ENCODE measurements around the gene RBM47.
"Not testable (repeated sequence)": the region's sequence is repeated elsewhere in the genome, so short reads cannot be mapped to it uniquely, and the experiment has no call there.

Gene RBM47

GRCh38 chr4:40484346-40485090, 145.1 kb downstream of the RBM47 start:
- no peak for FAIRE-seq

DNA sequence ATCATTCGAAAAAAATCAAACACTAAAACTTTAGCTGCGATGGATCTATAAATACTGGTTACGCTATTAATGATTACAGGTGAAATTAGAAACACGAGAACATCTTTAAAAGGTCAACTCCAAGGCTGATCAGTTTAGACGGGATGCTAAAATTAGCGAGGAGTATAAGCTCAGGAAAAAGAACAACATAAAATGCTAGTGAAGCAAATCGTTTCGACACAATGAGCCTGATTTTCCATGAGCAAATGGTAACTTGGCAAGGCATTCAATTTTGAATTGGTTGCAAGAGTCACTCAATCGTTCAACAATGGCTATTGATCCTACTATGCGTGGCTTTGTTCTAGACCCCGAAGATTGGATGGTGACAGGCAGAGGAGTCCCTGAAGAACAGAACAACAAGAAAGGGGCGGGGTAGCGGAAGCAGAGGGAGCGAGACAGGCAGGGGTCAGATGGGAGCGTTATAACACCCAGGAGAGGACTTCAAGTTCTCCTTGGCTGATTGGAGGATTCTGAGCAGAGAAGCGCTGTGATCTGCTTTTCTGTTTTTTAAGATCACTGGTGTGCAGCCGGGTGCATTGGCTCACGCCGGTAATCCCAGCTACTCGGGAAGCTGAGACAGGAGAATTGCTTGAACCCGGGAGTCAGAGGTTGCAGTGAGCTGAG, 146.5 kb downstream of the RBM47 start:
- FAIRE-seq, result no peak

DNA sequence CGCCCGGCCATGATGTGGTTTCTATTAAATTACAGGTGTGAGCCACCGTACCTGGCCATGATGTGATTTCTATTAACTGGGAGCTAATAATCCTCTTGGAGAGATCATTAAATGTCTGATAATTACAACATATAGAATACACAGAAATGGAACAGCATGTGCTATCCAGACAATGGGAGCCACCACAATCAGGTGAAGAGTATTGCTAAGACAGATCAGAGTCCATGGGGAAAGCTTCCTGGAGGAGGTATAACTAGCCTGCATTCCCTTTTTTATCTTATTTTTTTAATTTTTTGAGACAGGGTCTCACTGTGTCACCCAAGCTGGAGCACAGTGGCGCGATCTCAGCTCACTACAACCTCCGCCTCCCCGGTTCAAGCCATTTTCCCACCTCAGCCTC, 147.7 kb downstream of the RBM47 start:
- no peak for FAIRE-seq

DNA sequence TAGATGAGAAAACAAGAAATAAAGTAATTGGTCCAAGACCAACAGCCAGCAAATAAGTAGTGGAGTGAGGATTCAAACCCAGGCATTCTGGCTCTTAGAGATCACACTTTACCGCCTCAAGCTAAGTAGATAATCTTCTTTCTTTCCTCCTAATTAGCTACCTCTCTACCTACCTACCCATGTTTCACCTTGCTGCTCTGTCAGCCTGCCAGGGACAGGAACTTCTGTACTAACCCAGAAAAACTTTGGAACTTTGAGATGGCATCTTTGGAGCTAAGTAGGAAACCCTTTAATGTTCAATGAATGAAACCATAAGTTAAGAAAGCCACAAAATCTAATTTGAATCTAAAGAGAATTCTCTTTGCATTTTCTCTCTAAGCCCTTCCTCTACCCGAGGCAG, 149.4 kb downstream of the RBM47 start:
- FAIRE-seq, result no peak

DNA sequence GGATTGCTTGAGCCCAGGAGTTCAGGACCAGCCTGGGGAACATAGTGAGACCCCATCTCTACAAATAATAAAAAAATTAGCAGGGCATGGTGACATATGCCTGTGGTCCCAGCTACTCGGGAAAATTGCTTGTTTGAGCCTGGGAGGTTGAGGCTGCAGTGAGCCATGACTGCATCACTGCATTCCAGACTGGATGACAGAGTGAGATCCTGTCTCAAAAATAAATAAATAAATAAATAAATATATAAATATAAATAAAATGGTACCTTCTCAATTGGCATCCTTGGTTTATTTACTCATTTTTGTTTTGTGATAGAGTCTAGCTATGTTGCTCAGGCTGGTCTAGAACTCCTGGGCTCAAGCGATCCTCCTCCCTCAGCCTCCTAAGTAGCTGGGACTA, 150.3 kb downstream of the RBM47 start:
- FAIRE-seq, result no peak

DNA sequence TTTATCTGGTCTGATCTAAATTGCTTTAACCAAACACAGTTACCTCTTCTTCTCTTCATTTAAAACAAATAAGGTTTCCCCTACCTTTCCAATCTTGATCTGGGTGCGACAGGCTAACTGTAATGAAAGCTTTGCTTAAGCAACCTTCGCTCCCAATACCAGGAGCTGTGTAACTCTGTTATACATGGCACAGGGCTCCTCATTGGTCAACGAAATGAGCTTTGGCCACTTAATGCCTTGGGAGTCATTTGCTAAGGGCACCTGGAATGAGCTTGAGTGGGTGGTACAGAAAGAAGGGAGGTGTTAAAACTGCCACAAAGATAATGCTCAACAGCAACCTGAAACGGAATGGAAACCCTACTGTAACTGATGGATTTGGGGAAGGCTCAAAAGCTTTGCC, 154.1 kb downstream of the RBM47 start:
- no peak for FAIRE-seq

DNA sequence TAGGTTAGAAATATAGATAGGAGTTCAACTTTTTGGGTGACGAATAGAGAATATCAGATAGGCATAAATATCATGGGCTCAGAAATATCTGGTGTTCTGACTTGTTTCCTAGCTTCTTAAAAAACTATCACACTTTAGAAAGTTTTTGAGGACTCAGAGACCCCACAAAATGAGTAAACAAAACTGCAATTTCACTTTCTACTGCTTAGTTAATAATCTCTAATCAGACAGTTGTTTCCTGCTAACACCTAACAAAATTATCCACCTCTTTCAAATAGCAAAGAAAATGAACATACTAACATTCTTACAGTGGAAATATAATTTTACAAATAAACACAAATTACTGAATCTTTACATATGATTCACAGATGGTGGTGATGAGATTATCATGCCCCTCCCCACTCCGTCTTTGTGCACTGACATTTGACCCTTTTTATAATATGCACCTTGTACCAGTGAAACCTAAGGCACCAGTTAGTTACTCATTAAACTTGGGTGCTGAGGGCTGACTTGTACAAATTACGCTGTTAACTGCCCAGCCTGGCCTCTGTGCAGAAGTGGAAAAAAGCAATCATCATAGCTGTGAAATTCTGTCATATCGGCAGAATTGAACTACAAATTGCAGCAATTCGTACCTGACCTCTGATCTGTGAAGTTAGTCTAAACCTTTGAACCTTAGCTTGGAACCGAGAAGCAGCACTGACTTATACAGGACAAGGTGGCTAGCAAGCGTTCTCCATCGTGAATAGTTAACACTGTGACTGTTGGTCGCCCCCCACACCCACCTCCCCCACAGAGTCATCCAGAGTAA, 155.9 kb downstream of the RBM47 start:
- FAIRE-seq, result no peak

DNA sequence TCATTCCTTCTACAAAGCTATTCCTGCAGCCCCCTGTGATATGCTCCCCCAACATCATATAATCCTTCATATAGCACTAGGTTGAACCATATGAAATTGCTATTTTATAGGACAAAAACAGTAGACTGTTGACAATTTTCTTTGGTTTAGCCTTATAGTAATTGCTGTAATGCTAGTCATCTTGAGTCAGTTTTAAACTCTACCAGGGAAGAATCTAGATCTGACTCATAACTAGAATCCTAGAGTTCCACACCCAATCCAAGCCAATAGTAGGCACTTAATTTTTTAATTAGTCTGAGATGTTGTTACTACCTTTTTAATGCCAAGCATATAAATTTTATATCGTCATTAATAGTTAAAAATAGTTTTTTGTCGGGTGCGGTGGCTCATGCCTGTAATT, 157.7 kb downstream of the RBM47 start:
- FAIRE-seq, result no peak

DNA sequence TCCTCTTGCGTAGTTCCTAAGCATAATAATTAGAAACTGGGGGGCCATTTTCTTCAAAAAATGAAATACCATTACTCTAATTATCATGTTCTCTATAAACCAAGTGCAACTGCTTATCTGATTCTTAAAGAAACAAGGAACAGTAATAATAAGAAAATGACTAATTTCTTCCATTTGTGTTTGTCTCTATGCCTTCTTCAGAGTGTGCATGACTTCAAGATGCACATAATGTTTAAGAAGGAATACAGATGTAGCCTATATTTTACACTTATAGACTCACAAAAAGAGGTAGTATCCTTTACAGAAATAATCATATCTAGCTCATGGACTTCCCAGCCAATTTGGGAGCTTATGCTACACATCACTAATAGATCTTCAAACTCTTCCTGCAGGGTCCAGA, 162.9 kb downstream of the RBM47 start:
- no peak for FAIRE-seq

DNA sequence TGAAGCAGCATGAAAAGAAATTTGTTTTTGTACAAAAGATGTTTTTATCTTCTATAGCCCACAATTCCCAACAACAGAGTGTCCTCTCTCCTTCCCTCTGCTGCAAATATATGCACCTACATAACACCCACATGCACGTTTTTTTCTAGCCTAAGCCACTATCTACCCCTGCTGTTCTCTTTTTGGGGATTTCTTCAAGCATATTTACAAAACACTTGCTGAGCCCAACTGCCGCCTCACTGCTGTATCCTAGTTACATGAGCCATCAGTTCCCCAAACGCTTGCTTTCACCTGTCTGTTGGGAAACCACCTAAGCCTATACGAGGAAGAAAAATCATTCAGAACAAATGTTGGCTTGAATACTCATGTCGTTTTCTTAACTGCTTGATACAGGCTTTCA, 167.3 kb downstream of the RBM47 start:
- FAIRE-seq, result no peak

- no peak for FAIRE-seq
Measured at GRCh38 chr4:40461879-40462278, 167.8 kb downstream of the RBM47 start.

DNA sequence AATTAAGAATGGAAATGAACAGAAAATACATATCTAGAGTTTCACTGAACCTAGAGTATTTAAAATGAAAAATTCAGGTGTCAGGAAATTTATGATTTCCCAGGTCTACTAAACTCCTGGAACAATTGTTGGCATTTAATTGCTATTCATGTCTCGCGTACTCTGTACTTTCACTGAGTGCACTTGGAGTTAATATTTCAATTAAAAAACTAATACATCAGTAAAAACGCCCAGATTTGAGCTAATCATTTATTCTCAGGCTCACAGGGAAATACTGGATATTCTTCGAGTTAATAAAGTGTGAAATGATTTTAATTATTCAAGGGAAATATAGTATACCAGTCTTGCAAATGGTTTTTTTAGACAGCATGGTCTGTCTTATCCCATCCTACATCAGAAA, 168.6 kb downstream of the RBM47 start:
- no peak for FAIRE-seq

DNA sequence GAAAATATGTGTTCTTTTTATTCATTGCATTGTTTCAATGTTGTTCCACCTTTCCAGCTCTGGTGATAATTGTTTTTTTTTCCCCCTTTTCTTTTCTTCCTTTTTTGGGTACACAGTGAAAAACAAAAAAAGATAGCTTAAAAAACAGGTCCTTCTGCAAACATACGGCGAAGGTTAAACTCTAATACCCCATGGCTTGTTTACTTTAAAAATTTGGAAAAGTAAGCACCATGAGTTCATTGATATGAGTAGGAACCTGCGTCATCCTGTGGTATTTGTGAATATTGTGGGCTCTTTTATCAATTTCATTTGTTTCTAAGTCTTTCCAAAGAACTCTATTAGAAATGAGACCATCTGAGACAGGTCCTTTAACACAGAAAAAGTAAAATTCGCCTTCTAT, 171.0 kb downstream of the RBM47 start:
- FAIRE-seq, result no peak

- no peak for FAIRE-seq
Measured at GRCh38 chr4:40458109-40458508, 171.6 kb downstream of the RBM47 start.

- FAIRE-seq, result no peak
Measured at GRCh38 chr4:40455340-40455902, 174.2 kb downstream of the RBM47 start.

- no peak for FAIRE-seq
Measured at GRCh38 chr4:40454816-40455215, 174.8 kb downstream of the RBM47 start.

GRCh38 chr4:40453912-40454311, 175.8 kb downstream of the RBM47 start:
- FAIRE-seq, result no peak

DNA sequence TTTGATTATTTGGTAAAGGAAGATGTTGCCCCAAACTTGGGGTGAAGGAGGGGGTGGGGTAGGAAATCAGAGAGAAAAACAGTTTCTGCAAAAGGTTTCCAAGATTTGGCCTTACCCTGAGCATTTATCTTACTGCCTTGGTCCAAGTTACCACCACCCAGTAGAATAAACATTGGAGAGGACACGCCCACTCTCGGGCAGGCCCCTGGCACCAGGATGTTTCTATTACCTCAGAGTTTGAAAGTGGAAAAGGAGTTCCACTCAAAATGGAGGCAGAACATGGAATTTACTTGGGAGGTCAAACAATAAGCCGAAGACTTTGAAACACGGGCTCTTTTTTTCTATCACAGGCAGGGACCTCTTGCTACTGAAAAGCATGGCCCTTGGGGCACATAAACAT, 180.8 kb downstream of the RBM47 start:
- FAIRE-seq, result no peak

DNA sequence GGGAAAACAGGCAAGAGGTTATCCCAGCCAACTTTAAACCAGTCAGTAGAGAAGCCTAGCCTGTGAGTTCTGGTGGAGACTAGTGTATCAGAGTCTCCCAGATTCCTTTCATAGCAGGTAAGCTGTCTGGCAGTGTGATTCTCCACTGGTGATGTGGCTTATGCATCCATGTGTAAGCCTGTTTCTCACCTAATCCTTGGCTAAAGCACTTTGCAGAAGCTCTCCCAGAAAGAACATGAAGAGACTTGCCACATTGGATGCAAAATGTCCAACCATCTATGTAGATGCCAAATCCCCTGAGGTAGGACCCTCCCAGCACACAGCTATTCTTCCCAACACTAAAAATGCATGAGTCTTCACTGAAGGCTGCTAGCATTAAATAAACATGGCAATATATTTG, 182.8 kb downstream of the RBM47 start:
- no peak for FAIRE-seq

GRCh38 chr4:40446261-40446750, 183.4 kb downstream of the RBM47 start:
- not testable (repeated sequence) for FAIRE-seq

DNA sequence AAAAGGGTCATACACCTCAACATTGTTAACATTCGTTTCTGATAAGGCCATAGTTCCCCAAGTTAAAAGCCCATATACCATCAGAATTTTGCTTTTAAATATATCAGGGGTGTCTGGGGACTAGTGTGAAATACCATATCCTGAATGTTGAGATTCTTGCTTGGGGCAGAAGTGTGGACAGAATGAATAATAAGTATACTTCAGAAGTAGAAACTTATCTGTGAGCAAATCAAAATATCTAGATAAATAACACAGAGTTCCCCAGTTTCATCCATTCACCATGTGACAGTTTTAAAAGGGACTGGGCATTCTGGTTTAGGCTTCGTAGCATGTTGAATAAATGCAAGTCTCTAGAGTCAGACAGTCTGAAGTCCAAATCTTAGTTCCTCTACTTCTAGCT, 184.0 kb downstream of the RBM47 start:
- no peak for FAIRE-seq

- no peak for FAIRE-seq
Measured at GRCh38 chr4:40441430-40441829, 188.2 kb downstream of the RBM47 start.

DNA sequence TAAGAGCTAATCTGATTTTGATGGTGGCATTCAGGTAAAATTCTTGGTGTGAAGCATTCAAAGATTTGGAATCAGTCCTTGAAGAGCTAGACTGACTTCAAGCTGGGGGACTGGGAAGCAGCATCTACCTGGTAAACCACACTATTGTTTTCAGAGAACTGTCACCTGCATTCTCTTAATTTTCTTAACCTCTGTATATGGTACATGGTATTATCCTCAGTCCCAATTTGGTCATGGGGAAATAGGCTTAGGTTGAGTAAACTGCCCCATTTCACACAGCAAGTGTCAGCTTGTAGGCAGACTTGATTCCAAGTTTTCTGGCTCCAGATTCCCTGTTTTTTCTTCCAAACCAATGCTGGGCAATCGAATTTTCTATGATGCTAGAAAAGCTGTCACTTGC, 190.1 kb downstream of the RBM47 start:
- FAIRE-seq, result no peak

Measured in endometrium (tissue), 2 donors.